HG02885 (cell line): ENCODE data around the gene INO80E.
"Not testable (repeated sequence)": the region's sequence is repeated elsewhere in the genome, so short reads cannot be mapped to it uniquely, and the experiment has no call there.

Experiments used
- ATAC-seq: cut with Tn5 transposase; IDR thresholded peaks from one replicate; pipeline ENCODE4 v1.9.1; 2021; ENCODE audit warnings: mild to moderate bottlenecking; ENCODE audit not compliant: unreplicated experiment, poor library complexity

Gene INO80E, protein sequence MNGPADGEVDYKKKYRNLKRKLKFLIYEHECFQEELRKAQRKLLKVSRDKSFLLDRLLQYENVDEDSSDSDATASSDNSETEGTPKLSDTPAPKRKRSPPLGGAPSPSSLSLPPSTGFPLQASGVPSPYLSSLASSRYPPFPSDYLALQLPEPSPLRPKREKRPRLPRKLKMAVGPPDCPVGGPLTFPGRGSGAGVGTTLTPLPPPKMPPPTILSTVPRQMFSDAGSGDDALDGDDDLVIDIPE

GRCh38 chr16:29995911-29996765, at the start of gene INO80E:
TSS of gene INO80E (plus strand) at chr16:29996241. CDS start at chr16:29996311, 70 bp downstream.
- ATAC-seq: peak; percentile 95

- no peak for ATAC-seq
Observed at GRCh38 chr16:29947897-29948296, 48.1 kb upstream of the INO80E start.

DNA sequence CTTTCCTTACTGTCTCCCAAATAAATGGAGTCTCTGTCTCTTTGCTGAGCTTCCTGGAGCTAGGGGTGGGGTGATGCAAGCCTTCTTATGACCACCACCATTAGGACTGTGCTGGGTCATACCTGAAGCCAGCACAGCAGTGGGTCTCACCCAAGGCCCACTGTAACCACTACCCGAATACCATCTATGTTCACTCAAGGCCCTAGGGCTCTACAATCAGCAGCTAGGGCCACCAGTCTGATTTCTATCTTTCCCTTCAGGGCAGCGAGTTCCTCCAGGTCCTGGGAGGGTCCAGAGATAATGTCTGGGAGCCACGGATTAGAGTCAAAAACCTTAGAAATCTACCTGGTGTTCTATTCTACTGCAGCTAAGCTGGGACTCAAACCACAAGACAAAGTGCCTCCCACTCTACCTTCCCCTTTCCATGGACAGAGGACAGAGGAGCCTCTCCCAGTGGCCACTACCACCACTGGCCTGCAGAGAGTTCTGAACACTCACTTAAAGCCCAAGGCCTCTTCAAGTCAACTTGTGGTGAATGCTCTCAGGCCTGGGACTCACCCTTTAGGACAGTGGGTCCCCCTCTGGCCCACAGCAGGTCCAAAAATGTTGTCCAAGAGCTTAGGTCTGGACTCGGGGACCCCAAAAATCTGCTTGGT, 45.1 kb upstream of the INO80E start:
- no peak for ATAC-seq

GRCh38 chr16:29951625-29952365, 44.2 kb upstream of the INO80E start:
- ATAC-seq: no peak

DNA sequence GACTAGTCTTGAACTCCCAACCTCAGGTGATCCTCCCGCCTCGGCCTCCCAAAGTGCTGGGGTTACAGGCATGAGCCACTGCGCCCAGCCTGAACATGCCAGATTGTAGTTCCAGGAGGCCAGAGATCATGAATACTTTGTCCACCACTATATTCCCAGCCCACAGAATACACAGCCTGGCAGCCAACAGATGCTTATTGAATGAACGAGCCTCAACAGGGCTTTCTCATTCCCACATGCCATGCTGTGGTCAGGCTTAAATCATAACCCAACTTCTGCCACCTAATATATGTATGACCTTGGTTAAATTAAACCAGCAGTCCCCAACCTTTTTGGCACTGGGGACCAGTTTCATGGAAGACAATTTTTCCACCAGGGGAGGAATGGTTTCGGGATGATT, 37.3 kb upstream of the INO80E start:
- ATAC-seq: no peak

DNA sequence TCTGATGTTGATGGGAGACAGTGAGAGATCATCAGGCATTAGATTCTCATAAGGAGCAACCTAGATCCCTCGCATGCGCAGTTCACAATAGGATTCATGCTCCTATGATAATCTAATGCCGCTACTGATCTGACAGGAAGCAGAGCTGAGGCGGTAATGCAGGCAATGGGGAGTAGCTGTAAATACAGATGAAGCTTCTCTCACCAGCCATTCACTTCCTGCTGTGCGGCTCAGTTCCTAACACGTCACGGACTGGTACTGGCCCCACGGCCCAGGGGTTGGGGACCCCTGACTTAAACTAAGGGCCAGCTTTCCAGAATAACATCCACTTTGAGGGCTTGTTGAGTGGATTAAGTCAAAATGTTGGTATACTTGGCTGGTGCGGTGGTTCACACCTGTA, 36.7 kb upstream of the INO80E start:
- ATAC-seq: no peak

- ATAC-seq: not testable (repeated sequence)
Observed at GRCh38 chr16:29959821-29960220, 36.2 kb upstream of the INO80E start.

DNA sequence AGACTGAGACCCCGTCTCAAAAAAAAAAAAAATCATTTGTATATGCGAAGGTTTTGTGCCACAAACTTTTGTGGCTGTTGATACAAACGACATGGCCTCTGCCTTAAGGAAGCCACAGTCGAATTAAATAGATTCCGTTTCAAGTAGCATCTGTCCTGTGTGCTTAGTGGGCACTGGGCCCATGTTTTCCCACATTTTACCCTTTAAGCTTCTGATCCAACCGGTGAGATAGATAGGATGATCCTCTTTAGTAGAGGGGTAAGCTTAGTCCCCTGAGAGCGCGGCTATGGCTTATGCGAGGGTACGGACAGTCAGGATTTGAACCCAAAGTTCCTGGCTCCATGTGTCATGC, 34.9 kb upstream of the INO80E start:
- no peak for ATAC-seq

DNA sequence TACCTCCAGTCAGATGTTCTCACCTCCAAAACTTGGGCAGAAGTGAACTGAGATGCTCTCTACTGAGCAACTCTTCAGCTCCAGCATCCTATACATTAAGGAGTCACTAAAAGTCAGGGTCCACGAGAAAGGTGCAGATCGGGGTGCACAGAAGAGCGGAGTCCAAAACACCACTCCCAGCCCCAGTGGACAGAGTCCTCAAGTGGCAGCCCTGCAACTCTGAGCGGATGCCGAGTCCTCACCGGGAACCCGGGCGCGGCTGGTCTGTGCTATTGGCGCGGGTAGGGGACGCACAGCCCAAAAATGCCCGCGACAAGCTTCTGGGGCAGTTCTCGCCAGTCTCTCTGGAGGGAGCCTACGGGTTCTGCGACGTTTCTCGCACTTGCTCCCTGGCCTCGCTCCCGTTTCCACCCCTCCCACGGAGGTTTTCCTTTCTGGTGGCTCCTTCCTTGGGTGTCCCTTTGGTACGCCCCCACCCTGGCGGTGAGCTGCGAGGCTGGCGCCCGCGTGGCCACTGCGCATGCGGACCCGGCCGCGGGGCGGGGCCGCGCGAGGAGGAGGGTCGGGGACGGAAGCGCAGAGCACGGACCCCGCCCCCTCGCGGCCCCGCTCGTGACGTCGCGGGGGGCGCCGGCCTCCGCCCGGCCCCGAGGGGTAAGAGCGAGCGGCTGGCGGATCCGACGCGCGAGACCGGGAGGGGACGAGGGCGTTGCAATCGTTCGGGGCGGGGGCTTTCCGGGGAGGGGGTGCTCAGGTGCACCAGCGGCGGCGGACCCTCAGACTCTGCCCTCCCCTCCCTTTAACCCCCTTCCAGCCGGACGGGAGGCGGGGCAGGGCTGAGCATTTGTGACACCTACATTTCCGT, 34.3 kb upstream of the INO80E start, which contains the start of gene TMEM219:
TMEM219 (plus strand) TSS at position 601 of the 865 bp plus-strand sequence. CDS start 1,065 bp downstream, outside the sequence.
- ATAC-seq: peak; percentile 93

DNA sequence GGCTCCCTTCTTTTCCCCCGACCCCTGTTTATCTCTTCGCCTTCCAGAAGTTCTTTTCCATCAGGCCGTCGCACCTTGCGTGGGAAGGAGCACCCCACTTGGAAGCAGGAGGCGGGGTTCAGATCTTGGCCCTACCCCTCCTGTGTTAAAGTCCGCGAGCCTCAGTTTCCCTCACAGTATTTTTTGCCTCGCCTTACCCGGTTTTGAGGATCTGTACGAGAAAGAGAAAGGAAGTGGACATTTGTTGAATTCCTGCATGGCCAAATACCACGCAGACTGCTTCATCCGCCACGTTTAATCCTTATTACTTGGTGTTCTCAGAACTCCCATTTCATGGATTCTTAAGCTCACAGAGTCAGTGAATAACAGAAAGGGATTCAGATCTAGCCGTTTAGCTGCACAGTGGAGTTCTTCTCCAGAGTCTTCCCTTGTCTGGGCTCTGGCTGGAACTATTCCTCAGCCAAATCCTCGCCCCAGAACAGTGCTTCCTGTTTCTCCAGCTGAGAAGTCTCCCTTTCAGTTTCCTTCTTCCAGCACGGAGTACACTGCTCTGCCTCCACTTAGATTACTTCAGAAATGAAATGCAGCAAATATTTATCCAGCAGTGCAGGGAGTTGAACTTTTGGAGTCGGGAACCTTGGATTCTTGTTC, 33.6 kb upstream of the INO80E start:
- no peak for ATAC-seq

DNA sequence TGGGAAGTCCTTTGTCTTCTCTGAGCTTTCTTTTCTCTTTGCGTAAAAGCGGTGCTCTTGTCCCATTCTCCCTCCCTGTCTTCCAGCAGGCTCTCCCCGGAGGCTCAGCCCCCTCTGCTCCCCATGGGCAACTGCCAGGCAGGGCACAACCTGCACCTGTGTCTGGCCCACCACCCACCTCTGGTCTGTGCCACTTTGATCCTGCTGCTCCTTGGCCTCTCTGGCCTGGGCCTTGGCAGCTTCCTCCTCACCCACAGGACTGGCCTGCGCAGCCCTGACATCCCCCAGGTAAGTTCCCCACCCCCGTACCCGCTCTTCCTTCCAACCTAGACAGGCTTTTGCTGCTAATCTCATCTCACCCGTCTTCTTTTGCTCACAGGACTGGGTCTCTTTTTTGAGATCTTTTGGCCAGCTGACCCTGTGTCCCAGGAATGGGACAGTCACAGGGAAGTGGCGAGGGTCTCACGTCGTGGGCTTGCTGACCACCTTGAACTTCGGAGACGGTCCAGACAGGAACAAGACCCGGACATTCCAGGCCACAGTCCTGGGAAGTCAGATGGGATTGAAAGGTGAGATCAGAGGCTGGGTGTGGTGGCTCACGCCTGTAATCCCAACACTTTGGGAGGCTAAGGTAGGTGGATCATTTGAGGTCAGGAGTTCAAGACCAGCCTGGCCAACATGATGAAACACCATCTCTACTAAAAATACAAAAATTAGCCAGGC, 32.9 kb upstream of the INO80E start:
- ATAC-seq: no peak

DNA sequence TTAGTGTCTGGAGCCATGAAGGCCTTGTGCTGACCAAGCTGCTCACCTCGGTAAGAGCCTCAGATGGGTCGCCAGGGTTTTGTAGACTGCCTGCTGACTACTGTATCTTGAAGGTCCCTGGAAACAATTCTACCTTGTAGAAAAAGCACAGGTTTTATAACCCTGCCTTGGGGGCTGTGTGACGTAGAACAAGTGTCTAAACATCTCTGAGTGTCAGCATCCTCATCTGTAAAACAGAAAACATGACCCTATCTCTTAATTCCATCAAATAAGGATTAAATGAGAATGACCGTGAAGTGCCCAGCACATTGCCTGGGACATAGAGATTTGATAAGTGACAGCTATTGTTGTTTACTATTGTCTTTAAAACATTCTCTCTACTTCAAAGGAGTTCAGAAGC, 27.8 kb upstream of the INO80E start:
- ATAC-seq: no peak

DNA sequence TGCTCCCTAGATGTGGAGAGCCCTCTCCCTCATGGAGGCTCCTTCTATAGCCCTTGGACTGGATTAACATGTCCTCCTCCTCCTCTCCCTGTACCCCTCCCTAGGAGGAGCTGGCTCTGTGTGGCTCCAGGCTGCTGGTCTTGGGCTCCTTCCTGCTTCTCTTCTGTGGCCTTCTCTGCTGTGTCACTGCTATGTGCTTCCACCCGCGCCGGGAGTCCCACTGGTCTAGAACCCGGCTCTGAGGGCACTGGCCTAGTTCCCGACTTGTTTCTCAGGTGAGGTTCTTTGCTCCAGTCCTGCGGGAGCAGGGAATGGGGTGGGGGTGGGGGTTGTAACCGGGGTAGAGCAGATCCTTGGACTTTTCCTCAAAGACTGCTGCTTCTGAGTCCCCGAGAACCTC, 24.7 kb upstream of the INO80E start:
- no peak for ATAC-seq

GRCh38 chr16:29972500-29972899, 23.5 kb upstream of the INO80E start:
- ATAC-seq: no peak

DNA sequence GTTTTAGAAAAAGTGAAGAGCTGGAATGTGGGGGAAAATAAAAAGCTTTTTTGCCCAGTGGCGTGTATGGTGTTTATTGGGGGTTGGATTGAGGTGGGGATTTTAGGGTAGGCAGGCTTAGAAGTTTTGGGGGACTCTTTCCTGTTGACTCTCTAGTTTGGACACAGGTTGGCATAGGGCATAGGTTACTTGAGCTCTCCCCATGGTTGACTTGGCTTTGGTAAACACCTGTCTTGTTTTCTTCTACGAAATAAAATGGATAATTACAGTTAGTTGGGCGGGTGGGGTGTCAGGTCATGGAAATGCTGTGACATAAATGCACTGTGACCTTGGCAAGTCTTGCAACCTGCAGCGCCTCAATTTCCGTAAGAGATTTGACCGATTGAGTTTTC, 23.1 kb upstream of the INO80E start:
- ATAC-seq: no peak

DNA sequence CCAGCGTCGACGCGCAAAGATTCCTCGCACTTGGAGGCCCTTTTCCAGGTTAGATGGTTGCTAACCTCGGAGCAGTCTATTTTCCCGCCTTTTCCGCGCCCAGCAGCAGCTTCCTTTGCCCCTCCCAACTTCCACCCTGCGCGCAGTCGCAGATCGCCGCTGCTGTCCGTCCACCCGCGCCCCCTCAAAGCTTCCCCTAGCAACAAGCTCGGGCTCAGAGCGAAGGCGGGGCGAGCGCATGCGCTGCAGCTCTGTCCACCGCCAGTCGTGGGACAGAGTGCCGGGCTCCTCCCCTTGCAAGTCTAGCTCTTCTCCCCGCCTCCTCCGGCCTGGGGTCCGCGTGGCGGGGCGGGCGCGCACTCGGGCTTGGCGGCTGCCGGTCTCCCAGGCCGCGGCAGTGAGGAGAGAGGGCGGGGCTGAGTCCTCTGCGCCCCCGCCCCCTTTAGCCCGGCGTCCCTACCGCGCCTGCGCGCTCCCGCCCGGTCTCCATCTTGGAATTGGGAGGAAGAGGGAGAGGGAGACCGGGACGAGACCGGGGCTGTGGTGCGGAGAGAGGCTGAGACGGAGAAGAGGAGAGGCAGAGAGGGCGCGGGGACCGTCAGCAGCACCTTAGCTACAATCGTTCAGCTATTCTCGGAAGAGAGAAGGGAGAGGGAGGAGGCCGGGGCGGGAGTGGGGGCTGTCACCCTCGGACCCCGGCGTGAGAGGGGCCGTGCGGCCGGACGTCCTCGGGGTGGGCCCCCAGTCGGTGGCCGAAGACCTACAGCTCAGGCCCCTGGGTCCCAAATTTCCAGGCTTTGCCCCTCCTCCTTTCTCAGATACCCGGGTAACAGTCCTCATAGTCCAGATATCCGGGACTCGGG, 22.4 kb upstream of the INO80E start, which contains the start of gene TAOK2:
TAOK2 (plus strand) TSS at position 485 of the 863 bp plus-strand sequence. CDS start 3,905 bp downstream, outside the sequence.
- peak; percentile 93 for ATAC-seq
